Glomerular endothelial cell (primary cell): ENCODE data around the gene SLC4A2. TPM values are rescaled to one million over a fixed set of nuclear protein-coding genes. Genes with fewer than 3 reads are reported as not detected.

Experiments
- DNase-seq: peaks from one replicate; pipeline ENCODE4 v3.0.0-alpha.2; 2011; ENCODE audit warnings: low read depth, low spot score; ENCODE audit errors: extremely low read depth
- total RNA-seq: library from RNA; depleted of rRNA; stranded (reverse); fragments of >200 nt; gene quantifications from 2 replicates; pipeline ENCODE4 v1.2.3, GENCODE V29; 2015

The SLC4A2 gene
- total RNA-seq, 1 donor from 2014 or later, result 175 TPM

- DNase-seq, result no peak
These were observed 3.2 kb downstream of the SLC4A2 start for GRCh38 chr7:151062399-151063211.

DNA sequence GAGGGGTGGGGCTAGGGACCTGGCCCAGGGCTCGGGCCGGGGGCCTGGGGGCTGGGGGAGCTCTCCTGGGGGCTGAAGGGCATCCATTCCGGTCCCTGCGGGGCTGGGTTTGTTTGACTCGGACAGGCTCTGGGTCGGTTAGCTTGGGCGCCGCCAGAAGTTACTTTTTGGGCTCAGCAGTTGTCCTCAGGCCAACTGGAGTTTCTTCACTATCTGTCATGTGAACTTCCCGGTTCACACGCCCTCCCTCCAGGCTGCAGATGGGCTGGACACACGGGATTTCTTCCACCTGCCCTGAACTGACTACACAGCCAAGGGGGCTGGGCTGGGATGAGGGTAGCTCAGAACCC lies 3.8 kb downstream of the SLC4A2 start:
- DNase-seq, result no peak

DNA sequence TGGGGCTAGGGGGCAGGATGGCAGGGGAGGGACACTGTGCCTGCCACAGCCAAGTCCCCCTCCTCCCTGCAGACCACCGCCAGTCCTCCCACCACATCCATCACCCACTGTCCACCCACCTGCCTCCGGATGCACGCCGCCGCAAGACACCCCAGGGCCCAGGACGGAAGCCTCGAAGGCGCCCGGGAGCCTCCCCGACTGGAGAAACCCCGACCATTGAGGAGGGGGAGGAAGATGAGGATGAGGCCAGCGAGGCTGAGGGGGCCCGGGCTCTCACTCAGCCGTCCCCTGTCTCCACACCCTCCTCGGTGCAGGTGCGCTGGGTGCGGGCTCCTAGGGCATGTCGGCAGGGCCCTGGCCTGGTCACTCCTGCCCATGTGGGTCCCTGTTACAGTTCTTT lies 5.1 kb downstream of the SLC4A2 start:
- DNase-seq, result no peak

GRCh38 chr7:151064993-151065392 lies 5.6 kb downstream of the SLC4A2 start:
- DNase-seq, result no peak

GRCh38 chr7:151065516-151065915 lies 6.1 kb downstream of the SLC4A2 start:
- DNase-seq, result no peak

GRCh38 chr7:151066273-151066974 lies 7.0 kb downstream of the SLC4A2 start:
- DNase-seq, result no peak

GRCh38 chr7:151068069-151068773 lies 8.8 kb downstream of the SLC4A2 start:
- no peak for DNase-seq

DNA sequence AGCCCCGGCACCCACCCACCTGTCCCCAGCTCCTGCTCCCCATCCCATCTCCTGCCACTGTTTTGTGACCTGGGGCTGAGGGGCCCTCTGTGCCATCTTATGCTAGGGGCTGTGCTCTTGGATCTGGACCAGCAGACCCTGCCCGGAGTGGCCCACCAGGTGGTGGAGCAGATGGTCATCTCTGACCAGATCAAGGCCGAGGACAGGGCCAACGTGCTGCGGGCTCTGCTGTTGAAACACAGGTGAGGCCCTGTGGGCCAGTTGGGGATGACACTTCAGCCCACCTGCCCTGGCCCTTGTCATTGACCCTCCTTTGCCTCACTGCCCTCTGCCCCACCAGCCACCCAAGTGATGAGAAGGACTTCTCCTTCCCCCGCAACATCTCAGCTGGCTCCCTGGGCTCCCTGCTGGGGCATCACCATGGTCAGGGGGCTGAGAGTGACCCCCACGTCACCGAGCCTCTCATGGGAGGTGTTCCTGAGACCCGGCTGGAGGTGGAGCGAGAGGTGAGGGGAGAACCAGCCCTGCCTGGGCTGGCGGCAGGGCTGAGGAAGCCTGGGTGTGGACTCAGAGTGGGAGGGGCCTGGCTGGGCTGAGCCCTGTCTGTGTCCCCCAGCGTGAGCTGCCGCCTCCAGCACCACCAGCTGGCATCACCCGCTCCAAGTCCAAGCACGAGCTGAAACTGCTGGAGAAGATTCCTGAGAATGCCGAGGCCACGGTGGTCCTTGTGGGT lies 10.6 kb downstream of the SLC4A2 start:
- no peak for DNase-seq

GRCh38 chr7:151070574-151070960 lies 11.2 kb downstream of the SLC4A2 start:
- DNase-seq, result no peak

DNA sequence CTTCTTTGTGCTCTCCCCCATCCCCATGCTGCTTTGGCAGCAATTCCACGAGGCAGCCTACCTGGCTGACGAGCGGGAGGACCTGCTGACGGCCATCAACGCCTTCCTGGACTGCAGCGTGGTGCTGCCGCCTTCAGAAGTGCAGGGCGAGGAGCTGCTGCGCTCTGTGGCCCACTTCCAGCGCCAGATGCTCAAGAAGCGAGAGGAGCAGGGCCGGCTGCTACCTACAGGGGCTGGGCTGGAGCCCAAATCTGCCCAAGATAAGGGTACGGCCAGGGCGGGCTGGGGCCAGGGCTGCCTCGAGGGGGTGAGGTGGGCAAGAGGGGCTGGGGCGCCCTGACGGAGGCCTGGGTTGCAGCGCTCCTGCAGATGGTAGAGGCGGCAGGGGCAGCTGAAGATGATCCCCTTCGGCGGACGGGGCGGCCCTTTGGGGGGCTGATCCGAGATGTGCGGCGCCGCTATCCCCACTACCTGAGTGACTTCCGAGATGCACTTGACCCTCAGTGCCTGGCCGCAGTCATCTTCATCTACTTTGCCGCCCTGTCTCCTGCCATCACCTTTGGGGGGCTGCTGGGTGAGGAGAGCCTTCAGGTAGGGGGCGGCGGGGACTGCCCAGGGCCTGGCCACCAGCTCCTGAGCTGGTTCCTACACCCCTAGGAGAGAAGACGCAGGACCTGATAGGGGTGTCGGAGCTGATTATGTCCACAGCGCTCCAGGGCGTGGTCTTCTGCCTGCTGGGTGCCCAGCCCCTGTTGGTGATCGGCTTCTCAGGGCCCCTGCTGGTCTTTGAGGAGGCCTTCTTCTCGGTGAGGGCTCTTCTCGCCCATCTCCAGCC lies 11.9 kb downstream of the SLC4A2 start:
- DNase-seq, result no peak

GRCh38 chr7:151073990-151074389 lies 14.6 kb downstream of the SLC4A2 start:
- no peak for DNase-seq

DNA sequence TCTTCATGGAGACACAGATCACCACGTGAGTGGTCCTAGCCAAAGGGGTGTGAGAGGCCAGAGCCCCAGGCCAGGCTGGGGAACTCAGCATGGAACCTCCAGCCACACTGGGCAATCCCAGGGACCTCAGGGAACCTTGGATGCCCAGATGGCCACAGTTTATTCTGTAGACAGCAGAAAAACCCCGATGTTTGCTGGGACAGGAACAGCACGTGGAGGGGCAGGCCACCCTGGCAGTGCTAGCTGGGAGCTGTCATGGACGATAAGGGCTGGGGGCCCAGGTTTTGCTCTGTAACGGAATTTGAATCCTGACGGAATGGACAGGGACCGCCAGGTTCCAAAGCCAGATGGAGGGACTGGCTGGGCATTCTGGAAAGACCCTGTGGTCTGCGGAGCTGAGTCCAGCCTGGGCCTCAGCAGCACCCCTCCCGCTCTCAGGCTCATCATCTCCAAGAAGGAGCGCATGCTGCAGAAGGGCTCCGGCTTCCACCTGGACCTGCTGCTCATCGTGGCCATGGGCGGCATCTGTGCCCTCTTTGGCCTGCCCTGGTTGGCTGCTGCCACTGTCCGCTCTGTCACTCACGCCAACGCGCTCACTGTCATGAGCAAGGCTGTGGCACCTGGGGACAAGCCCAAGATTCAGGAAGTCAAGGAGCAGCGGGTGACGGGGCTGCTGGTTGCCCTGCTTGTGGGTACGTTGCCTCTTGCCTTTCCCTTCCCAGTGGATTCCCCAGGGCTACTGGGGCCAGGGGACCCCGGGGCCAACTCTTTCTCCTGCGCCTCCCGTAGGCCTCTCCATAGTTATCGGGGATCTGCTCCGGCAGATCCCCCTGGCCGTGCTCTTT lies 15.7 kb downstream of the SLC4A2 start:
- no peak for DNase-seq

DNA sequence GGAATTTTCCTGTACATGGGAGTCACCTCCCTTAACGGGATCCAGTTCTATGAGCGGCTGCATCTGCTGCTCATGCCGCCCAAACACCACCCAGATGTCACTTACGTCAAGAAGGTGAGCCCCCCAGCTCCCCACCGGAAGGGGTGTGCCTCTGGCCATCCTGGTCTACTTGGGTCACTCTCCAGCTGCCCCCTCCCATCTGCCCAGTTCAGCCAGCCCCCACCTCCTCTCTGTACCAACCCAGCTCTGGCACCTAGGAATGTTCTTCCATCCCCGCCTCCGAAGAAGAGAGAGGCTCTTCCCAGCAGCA lies 16.2 kb downstream of the SLC4A2 start:
- DNase-seq, result no peak

DNA sequence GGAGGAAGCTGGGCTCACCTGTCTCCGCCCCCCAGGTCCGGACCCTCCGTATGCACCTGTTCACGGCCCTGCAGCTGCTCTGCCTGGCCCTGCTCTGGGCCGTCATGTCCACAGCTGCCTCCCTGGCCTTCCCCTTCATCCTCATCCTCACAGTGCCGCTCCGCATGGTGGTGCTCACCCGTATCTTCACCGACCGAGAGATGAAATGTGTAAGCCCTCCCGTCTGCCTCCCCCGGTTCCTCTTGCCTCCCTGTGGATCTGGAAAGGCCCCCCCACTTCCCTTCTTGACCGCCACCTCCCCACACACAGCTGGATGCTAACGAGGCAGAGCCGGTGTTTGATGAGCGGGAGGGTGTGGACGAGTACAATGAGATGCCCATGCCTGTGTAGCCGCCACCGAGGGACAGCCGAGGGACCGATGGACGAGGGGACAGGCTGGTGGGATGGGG lies 16.6 kb downstream of the SLC4A2 start:
- DNase-seq, result no peak

- DNase-seq, result no peak
These were observed 17.7 kb downstream of the SLC4A2 start for GRCh38 chr7:151076863-151077704.

GRCh38 chr7:151077705-151078232 lies 18.4 kb downstream of the SLC4A2 start:
- DNase-seq, result no peak

DNA sequence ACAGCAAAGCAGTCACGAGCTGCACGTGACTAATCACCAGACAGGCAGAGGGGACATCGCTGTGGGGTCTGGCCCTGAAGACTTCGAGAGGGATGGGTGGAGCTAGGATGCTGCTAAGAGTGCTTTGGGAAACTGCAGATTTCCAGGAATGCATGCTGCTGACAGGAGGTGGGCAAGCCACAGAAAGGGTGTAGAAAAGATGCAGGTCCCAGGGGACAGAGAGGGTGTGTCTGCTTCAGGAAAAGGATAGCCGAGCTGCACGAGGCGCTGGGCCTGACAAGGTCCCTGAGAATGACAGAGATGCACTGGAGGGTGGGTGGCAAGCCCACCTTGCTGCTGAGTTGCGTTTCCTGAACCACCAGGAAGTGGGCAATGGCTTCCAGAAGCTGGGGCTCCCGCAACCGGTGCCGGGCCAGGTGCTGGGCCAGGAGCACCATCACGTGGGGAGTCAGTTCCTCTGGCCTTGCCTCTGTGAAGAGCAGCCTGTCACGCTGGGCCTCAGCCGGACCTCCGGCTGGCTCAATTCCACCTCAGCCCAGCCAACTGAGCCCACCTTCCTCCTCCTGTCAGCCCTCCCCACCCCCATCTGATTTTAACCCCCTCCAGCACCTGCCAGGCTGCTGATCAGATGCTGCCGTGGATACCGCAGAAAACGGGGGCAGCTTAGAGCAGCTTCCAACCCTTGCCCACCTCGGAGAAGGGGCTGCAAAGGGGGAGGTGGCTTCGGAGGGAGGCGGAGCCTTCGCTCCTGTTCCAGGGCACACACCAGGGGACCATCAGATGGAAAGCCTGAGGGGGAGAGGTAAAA lies 19.0 kb downstream of the SLC4A2 start:
- DNase-seq, result no peak
